Measurements from ENCODE around the gene KIF26B.
"Not testable (repeated sequence)": the region's sequence is repeated elsewhere in the genome, so short reads cannot be mapped to it uniquely, and the experiment has no call there.

Gene KIF26B

GRCh38 chr1:245388687-245389086 is 233.9 kb downstream of the KIF26B start:
- no peak for DNase-seq (ENCODE audit: low read depth)

GRCh38 chr1:245389873-245390272 is 235.1 kb downstream of the KIF26B start:
- no peak for DNase-seq (ENCODE audit: low read depth)

GRCh38 chr1:245390975-245391374 is 236.2 kb downstream of the KIF26B start:
- DNase-seq (ENCODE audit: low read depth): no peak

- no peak for DNase-seq (ENCODE audit: low read depth)
Observed at GRCh38 chr1:245393694-245394093, 238.9 kb downstream of the KIF26B start.

GRCh38 chr1:245395680-245396079 is 240.9 kb downstream of the KIF26B start:
- no peak for DNase-seq (ENCODE audit: low read depth)

- no peak for DNase-seq (ENCODE audit: low read depth)
Observed at GRCh38 chr1:245396615-245397014, 241.8 kb downstream of the KIF26B start.

- no peak for DNase-seq (ENCODE audit: low read depth)
Observed at GRCh38 chr1:245397771-245398170, 243.0 kb downstream of the KIF26B start.

GRCh38 chr1:245398180-245398579 is 243.4 kb downstream of the KIF26B start:
- no peak for DNase-seq (ENCODE audit: low read depth)

GRCh38 chr1:245401881-245402587 is 247.2 kb downstream of the KIF26B start:
- no peak for DNase-seq (ENCODE audit: low read depth)

- DNase-seq (ENCODE audit: low read depth): not testable (repeated sequence)
Observed at GRCh38 chr1:245402998-245403397, 248.2 kb downstream of the KIF26B start.

GRCh38 chr1:245404527-245404926 is 249.7 kb downstream of the KIF26B start:
- DNase-seq (ENCODE audit: low read depth): no peak

- no peak for DNase-seq (ENCODE audit: low read depth)
Observed at GRCh38 chr1:245404952-245405351, 250.2 kb downstream of the KIF26B start.

- no peak for DNase-seq (ENCODE audit: low read depth)
Observed at GRCh38 chr1:245406426-245406825, 251.6 kb downstream of the KIF26B start.

- no peak for DNase-seq (ENCODE audit: low read depth)
Observed at GRCh38 chr1:245407983-245408382, 253.2 kb downstream of the KIF26B start.

- DNase-seq (ENCODE audit: low read depth): no peak
Observed at GRCh38 chr1:245409341-245410195, 254.8 kb downstream of the KIF26B start.

GRCh38 chr1:245411245-245412036 is 256.7 kb downstream of the KIF26B start:
- DNase-seq (ENCODE audit: low read depth): no peak

GRCh38 chr1:245412306-245412705 is 257.5 kb downstream of the KIF26B start:
- DNase-seq (ENCODE audit: low read depth): no peak

GRCh38 chr1:245416781-245417180 is 262.0 kb downstream of the KIF26B start:
- no peak for DNase-seq (ENCODE audit: low read depth)

- no peak for DNase-seq (ENCODE audit: low read depth)
Observed at GRCh38 chr1:245418077-245418476, 263.3 kb downstream of the KIF26B start.

- DNase-seq (ENCODE audit: low read depth): no peak
Observed at GRCh38 chr1:245419461-245419978, 264.7 kb downstream of the KIF26B start.

- no peak for DNase-seq (ENCODE audit: low read depth)
Observed at GRCh38 chr1:245419989-245420388, 265.2 kb downstream of the KIF26B start.

- no peak for DNase-seq (ENCODE audit: low read depth)
Observed at GRCh38 chr1:245420926-245421325, 266.1 kb downstream of the KIF26B start.

All from activated T-cell treated with anti-CD3 and anti-CD28 coated beads for 48 hours (primary cell).